ENCODE measurements around the gene FAM181A.

Gene FAM181A

DNA sequence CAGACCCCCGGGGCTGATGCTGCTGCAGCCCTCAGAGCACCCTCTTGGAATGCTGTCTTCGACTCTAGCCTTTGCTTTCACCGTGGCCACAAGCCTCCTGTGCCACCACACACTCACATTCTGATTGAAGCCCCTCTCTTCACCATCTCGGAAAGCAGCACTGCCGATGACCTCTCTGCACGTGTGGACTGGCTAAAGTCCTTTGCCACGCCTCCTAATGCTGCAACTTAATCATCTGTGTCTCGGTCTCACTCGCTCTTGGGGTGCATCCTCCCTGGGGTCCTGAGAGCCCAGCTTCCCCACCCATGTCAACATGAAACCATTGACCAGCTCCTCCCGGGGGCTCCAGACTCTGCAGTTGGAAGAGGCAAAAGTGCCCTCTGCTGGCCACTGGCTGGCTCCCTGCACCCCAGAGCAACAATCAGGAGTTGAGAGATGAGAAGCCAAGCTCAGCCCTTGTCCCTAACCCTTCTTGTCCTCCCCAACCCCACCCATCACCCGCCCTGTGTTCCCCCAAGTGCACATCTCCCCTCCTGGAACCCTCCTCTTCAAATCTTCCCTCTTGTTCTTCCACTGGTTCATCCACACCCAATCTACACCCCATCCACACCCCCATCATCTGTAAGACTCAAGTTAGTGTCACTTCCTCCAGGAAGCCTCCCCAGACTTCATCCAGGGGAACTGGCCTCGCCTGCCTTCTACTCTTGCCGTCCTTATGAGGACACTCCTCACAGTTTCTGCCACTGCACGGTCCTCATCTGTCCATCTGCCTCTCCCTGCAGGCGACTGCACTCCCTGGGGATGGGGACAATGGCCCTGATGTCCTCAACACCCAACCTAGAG lies 23.6 kb upstream of the FAM181A start:
- peak; percentile 13 for DNase-seq (ENCODE audit: low spot score)

GRCh38 chr14:93905623-93906022 lies 21.5 kb upstream of the FAM181A start:
- DNase-seq (ENCODE audit: low spot score) = no peak

- peak; percentile 68 for DNase-seq (ENCODE audit: low spot score)
These were observed 20.5 kb upstream of the FAM181A start for GRCh38 chr14:93906341-93907329.

GRCh38 chr14:93909429-93910128 lies 17.6 kb upstream of the FAM181A start:
- DNase-seq (ENCODE audit: low spot score) = no peak

GRCh38 chr14:93911975-93912615 lies 15.0 kb upstream of the FAM181A start:
- DNase-seq (ENCODE audit: low spot score) = no peak

GRCh38 chr14:93912782-93913181 lies 14.4 kb upstream of the FAM181A start:
- DNase-seq (ENCODE audit: low spot score) = no peak

- no peak for DNase-seq (ENCODE audit: low spot score)
These were observed 12.9 kb upstream of the FAM181A start for GRCh38 chr14:93914278-93914677.

GRCh38 chr14:93915070-93915705 lies 12.0 kb upstream of the FAM181A start:
- no peak for DNase-seq (ENCODE audit: low spot score)

DNA sequence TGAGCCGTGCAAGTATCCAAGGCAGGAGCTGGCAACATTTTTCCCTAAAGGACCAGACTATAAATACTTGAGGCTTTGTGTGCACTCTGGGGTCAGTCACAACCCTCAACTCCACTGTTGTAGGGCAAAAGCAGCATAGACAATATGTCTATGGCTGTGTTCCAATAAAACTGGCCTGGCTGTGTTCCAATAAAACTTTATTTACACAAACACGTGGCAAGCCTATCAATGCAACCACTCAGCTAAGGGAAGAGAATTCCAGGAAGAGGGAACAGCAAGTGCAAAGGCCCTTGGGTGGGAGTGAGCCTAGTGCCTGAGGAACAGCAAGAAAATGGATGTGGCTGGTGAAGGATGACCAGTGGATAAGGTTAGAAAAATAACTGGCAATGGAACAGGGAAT lies 11.3 kb upstream of the FAM181A start:
- DNase-seq (ENCODE audit: low spot score) = no peak

GRCh38 chr14:93916498-93916897 lies 10.6 kb upstream of the FAM181A start:
- DNase-seq (ENCODE audit: low spot score) = no peak

DNA sequence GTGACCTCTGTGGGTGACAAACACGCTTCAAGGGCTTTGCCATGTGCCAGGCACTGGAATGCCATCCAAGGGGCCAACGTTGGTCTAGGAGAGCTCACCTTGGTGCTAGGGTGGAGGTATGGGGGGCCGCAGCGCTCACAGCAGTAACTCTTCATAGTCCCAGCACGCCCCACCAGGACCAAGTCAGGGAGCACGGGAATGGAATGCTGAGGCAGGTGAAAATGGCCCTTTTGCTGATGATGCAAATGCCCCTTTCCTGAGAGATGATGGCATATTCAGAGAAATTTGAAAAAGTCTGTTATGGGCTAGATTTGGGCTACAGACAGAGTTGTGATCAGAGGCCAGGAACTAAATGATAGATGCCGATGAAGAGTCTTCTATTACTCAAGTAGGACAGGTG lies 10.0 kb upstream of the FAM181A start:
- no peak for DNase-seq (ENCODE audit: low spot score)

- DNase-seq (ENCODE audit: low spot score) = no peak
These were observed 5.9 kb upstream of the FAM181A start for GRCh38 chr14:93921001-93921806.

DNA sequence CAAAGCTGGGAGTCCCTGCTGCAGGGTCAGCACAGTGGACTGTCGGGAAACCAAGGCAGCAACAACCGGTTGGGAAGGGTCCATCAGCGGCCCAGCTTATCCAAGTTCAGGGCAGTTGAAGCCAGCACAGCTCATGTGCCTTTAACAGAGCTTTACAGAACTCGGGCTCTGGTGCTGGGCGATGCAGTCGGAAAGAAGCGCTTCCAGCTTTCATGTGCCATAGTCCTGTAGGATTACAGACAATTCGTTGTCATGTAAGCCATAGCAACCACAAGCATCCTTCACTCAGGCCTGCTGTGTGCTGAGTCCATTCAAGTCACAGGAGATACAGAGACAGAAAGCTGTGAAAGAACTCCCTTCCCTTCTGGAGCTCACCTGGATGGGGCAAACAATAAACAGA lies 3.5 kb upstream of the FAM181A start:
- no peak for DNase-seq (ENCODE audit: low spot score)

GRCh38 chr14:93924592-93925355 lies 2.4 kb upstream of the FAM181A start:
- no peak for DNase-seq (ENCODE audit: low spot score)

- DNase-seq (ENCODE audit: low spot score) = no peak
These were observed 1.7 kb upstream of the FAM181A start for GRCh38 chr14:93925374-93925895.

GRCh38 chr14:93926245-93926872 lies 785 bp upstream of the FAM181A start:
- DNase-seq (ENCODE audit: low spot score) = no peak

GRCh38 chr14:93927800-93928145 lies 629 bp downstream of the FAM181A start:
- no peak for DNase-seq (ENCODE audit: low spot score)

GRCh38 chr14:93928184-93929047 lies 1.3 kb downstream of the FAM181A start:
- DNase-seq (ENCODE audit: low spot score) = no peak

All from kidney tubule cell (primary cell).